Measurements from ENCODE around the gene MED12L.

MED12L gene

DNA sequence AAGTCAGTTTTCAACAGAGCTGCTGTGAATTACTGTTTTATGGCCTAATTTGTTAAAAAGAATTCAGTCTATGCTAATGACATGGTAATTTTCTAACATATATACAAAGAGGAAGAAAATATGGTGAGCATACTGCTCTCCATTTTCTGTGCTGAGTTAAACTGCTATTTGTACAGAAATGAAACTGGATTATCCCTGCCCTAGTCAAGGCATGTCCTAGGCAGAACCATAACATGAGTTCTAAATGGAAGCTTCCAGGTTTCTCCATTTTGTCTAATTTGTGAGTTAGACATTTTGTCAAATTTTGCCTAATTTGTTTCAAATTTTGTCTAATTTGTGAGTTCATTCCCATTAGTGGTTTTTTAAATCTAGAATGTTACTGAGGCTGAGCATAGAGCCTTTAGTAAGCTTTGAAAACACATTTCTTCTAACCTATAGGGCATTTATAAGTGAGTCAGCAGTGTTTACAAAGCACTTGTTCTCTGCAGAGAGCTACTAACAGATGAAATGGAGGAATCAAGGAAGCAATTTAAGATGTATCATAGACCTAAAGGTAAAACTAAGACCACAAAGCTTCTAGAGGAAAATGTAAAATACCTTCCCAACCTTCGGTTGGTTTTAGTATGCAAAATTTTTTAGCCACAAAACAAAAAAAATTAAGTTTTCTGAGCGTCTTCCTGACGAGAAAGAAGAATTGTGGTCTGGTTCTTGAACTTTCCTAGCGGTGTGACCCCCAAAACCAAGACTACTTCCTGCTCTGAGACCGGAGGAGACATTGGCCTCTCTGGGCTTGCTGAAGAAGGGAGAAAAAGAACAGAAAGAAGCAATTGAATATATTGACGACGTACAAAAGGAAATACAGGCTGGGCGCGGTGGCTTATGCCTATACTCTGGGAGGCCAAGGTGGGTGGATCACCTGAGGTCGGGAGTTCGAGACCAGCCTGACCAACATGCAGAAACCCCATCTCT lies 183.1 kb downstream of the MED12L start:
- in situ Hi-C loops (cut with MboI; ENCODE audit: low pct_unique_long_range_greater_than_20kb, low sequenced_read_pairs) = no loop called here
- DNase-seq = peak; percentile 35

GRCh38 chr3:151269631-151270030 lies 184.2 kb downstream of the MED12L start:
- no peak for DNase-seq
- in situ Hi-C loops (cut with MboI; ENCODE audit: low pct_unique_long_range_greater_than_20kb, low sequenced_read_pairs) = no loop called here

DNA sequence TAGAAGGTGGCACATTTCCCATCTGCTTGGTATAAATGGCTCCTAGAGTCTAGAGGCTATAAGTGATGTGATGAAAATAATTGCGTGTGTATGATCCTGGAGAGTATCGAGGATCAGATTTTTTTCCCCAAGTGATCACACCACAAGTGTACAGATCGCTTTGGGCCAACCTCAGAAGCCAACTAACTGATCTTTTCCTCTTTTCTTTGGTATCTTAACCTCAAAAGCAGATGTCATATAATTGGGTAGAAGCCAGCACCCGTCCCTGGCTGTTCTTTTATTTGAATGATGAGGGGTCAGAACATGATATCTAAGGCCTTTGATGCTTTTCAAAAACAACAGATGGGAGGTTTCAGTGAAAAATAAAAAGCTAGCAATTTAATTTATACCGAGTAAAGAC lies 189.6 kb downstream of the MED12L start:
- DNase-seq = peak; percentile 54

DNA sequence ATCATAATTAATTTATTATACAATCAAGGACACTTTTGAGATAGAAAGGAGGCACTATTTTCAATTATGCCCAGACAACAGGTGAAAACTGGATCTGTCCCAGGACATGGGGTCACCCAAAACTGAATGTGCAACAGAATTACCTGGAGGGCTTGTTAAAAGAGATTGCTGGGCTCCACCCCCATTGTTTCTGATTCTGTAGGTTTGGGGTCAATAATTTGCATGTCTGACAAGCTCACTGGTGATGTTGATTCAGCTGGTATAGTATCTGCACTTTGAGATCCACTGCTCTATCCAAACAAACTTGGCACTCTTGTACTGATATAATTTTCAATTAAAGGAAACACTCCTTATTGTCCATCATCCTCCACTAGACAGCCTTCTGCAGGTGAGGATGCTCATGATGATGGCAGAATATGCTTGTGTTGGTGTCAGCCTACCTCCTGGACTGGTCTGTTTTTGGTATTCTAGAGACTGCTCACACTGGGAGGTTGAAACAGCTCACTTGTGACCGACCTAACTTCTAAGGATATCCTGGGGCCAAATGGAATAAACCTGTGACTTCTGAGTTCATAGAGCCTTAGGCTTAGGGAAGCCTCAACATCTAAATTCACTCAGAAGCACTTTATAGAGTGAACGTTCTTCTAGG lies 190.7 kb downstream of the MED12L start:
- DNase-seq = no peak
- in situ Hi-C loops (cut with MboI; ENCODE audit: low pct_unique_long_range_greater_than_20kb, low sequenced_read_pairs) = no loop called here

More for the DNA sequence above, 189.6 kb downstream of the MED12L start:
- in situ Hi-C loops (cut with MboI; ENCODE audit: low pct_unique_long_range_greater_than_20kb, low sequenced_read_pairs) = no loop called here

DNA sequence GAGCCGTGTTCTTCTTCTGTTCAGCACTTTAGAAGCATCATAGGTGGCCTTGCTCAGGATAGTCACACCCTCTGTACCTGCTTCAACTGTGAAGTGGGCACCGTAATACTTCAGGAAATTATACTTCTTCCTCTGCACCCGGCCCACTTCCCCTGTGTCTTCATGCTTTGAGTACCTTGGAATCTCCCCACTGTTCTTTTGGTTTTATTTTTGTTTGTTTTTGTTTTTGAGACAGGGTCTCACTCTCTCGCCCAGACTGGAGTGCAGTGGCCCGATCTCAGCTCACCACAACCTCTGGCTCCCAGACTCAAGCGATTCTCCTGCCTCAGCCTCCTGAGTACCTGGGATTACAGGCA lies 191.2 kb downstream of the MED12L start:
- DNase-seq = no peak
- in situ Hi-C loops (cut with MboI; ENCODE audit: low pct_unique_long_range_greater_than_20kb, low sequenced_read_pairs) = no loop called here

- peak; percentile 93 for DNase-seq
- in situ Hi-C loops (cut with MboI; ENCODE audit: low pct_unique_long_range_greater_than_20kb, low sequenced_read_pairs) = no loop called here
Observed at GRCh38 chr3:151278230-151278629, 192.8 kb downstream of the MED12L start, which contains the start of gene P2RY14. P2RY14 (minus strand) TSS chr3:151278542; CDS start chr3:151214316, 64,226 bp downstream.

DNA sequence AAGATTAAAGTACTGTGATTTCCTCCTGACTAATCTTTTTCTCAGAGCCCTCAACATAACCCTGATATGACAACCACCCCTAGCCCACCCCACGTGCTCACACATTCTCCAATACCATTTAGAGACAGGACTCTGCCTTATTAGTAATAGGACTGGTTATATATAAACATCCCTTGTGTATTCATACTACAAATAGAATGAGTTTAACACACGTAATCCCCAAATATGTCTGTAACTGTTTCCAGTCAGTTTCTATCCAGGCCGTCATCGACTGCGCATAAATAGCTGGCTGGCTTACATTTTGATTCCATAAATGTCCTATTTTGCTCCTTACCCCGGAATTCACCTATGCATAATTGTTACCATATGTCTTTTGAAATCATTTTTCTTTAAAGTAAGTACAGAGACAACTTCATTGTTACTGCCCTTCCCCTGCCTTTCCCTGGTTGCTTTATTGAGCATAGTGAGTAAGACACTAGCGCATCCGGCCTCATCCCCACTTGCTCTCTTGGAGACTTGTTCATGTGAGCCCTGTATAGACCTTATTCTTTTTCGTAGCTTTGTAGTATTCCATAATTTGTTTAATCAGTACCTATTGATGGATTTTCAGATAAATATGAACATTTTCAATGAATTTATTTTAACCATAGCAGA lies 196.3 kb downstream of the MED12L start:
- in situ Hi-C loops (cut with MboI; ENCODE audit: low pct_unique_long_range_greater_than_20kb, low sequenced_read_pairs) = loop anchor here (10.0 kb wide), 1 partner anchor 117 kb away; no protein-coding TSS in a partner anchor
- DNase-seq = no peak

- DNase-seq = peak; percentile 65
- in situ Hi-C loops (cut with MboI; ENCODE audit: low pct_unique_long_range_greater_than_20kb, low sequenced_read_pairs) = loop anchor here (10.0 kb wide), 1 partner anchor 118 kb away; no protein-coding TSS in a partner anchor
Observed at GRCh38 chr3:151282921-151283320, 197.5 kb downstream of the MED12L start.

DNA sequence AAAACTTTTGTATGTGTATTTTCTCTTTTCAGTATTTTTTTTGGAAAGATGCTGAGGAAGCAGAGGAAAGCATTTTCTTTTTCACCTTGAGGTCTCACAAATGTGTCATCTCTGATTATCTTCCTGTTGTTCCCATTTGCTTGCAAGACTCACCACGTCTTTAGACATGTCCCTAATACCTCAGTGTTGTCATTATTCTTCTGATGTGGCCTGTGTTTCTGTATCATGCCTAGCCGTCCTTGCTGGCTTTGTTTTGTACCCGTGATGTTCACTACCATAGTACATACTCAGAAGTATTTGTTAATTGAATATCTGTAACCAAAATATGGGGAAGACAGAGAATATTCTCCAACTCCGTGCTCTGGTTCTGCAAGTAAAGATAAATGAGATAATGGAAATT lies 197.9 kb downstream of the MED12L start:
- in situ Hi-C loops (cut with MboI; ENCODE audit: low pct_unique_long_range_greater_than_20kb, low sequenced_read_pairs) = loop anchor here (10.0 kb wide), 1 partner anchor 119 kb away; no protein-coding TSS in a partner anchor
- no peak for DNase-seq

DNA sequence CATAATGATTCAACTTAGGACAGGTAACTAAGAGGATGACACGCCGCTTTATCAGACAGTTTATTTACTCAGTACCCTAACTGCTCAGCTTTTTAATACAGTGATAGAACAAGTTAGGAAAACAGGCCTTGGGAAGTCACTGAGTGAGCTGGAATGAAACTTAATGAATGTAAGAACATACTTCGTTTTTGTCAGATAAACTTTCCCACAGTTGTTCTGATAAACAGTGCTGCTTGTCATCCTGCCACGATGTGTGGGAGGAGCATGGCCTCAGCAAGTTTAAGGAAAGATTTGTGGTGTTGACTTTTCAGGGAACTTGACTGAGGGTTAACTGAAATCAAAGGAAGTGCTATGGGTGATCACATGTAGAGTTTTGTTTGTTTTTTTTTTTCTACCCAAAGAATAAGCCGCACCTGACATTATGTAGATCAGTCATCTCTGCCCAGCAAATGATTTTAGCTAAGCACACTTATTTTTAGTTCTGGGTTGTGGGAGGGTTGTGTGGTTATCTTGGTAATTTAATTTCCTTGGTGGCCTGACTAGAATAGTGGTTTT lies 198.5 kb downstream of the MED12L start:
- in situ Hi-C loops (cut with MboI; ENCODE audit: low pct_unique_long_range_greater_than_20kb, low sequenced_read_pairs) = loop anchor here (10.0 kb wide), 1 partner anchor 119 kb away; no protein-coding TSS in a partner anchor
- peak; percentile 39 for DNase-seq

DNA sequence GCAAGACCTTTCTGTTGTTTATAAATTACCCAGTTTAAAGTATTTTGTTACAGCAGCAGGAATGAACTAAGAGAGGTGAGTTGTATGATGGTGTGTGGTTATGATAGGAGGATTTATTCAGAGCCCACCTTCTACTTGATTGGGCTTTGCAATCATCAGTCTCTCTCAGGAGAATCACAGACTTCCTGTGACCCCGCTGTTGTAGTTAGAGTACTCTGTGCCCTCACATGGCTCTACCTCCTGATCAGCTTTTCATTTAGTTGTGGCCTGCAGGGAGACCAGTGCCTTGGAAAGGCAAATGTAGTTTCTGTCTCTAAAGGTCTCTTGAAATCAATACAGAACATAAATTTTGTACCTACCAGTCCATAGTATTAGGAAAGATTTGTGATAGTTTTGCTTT lies 200.5 kb downstream of the MED12L start:
- DNase-seq = no peak

GRCh38 chr3:151289445-151289844 lies 204.0 kb downstream of the MED12L start:
- no peak for DNase-seq
- in situ Hi-C loops (cut with MboI; ENCODE audit: low pct_unique_long_range_greater_than_20kb, low sequenced_read_pairs) = loop anchor here (10.0 kb wide), 1 partner anchor 125 kb away; no protein-coding TSS in a partner anchor

More for the DNA sequence above, 200.5 kb downstream of the MED12L start:
- in situ Hi-C loops (cut with MboI; ENCODE audit: low pct_unique_long_range_greater_than_20kb, low sequenced_read_pairs) = loop anchor here (10.0 kb wide), 1 partner anchor 121 kb away; no protein-coding TSS in a partner anchor

DNA sequence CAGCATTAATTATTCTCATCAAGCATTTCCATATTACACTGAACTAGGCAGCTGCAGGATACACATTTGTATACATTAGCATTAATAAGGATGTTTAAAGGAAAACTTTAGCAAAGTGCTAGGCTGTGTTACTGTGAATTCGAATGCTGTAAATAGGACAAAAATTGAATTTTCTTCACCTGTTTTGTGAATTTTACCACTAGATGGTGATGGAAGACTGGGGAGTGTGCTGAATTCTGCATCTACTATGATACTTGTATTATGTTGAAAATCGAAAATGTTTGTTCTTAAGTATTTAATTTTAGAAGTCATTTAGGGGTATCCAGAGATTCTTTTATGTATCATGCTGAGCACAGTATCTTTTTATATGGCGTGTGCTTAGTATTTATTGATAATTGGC lies 205.2 kb downstream of the MED12L start:
- DNase-seq = peak; percentile 48
- in situ Hi-C loops (cut with MboI; ENCODE audit: low pct_unique_long_range_greater_than_20kb, low sequenced_read_pairs) = no loop called here

DNA sequence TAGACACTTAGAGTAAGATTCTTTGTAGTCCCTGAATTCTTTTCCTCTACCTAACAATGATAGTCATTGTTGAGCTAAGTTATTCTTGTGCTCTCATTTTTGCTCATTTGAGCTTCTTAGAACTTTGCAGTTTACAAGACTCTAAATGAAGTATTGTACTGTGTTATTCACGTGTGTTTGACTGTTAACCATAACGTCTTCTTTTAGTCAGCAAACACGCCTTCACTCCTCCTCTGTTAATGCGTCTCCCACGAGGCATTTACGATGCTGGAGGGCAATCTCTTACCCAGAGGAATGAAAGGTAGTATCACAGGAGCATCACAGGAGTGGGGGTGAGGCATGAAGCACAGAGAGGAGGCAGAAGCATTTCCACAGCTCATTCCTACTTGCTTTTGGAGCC lies 207.7 kb downstream of the MED12L start:
- in situ Hi-C loops (cut with MboI; ENCODE audit: low pct_unique_long_range_greater_than_20kb, low sequenced_read_pairs) = no loop called here
- DNase-seq = no peak

DNA sequence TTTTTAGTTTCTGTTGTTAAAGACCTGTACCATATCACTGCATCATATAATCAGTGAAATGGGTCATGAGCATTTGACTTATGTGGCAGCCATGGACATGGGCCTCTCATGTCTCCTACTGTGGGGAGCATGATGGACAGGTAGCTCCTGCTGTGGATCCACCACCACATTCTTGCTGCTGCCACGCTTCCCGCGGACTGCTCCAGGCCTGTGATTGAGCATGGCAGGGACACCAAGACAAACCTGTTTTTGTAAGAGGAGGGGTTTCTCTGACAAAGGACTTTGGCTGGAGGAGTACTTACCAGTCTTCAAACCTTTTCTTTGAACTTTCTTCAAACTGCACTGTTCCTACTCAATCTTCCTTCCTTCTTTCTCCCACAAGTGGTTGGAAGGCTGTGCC lies 210.8 kb downstream of the MED12L start:
- in situ Hi-C loops (cut with MboI; ENCODE audit: low pct_unique_long_range_greater_than_20kb, low sequenced_read_pairs) = no loop called here
- DNase-seq = no peak

DNA sequence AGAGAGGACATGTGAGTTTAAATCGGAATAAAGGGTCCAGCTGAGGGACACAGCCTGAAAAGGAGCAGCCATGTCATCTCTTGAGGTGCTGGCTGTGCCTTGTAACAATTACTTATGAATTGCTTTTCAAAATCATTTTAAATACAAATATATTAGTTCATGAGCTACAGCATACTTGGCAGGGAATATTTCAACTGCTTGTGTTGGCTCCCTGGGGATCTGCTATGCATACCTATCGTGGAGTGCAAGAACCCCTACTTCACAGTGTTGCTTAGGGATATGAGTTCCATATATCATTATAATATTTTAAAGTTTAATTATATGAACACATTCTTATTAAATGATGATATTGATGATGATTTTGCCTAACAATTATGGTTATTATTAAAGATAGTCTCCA lies 212.0 kb downstream of the MED12L start:
- in situ Hi-C loops (cut with MboI; ENCODE audit: low pct_unique_long_range_greater_than_20kb, low sequenced_read_pairs) = no loop called here
- no peak for DNase-seq

DNA sequence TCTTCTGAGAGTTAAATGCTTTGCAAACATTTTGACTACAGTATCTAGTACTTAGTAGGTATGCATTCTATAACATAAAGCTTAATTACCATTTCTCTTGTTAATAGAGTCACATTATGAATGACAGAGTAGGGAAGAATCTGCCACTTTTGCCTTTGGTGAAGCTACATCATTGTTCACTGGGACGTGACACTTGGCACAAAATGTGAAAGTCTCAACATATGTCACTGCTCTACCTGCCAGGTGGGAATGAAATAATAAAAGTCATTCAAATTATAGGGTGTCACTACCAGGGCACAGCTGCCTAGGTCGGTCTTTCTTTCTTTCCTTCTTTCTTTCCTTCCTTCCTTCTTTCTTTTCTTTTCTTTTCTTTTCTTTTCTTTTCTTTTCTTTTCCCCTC lies 213.5 kb downstream of the MED12L start:
- DNase-seq = no peak
- in situ Hi-C loops (cut with MboI; ENCODE audit: low pct_unique_long_range_greater_than_20kb, low sequenced_read_pairs) = no loop called here

GRCh38 chr3:151300539-151300938 lies 215.1 kb downstream of the MED12L start:
- no peak for DNase-seq
- in situ Hi-C loops (cut with MboI; ENCODE audit: low pct_unique_long_range_greater_than_20kb, low sequenced_read_pairs) = no loop called here

DNA sequence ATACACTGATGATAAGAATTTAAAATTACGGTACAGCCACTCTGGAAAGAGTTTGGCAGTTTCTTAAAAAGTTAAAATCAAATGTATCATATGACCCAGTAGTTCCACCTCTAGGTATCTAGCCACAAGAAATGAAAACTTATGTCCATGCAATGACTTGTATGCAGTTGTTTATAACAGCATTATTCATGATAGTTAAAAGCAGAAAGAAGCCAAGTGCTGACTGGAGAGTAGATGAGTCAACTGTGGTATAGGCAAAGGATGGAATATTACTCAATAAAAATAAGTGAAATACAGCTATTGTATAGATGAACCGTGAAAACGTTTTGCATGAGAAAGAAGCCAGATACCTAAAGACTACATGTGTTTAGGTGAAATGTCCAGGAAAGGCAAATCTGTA lies 216.3 kb downstream of the MED12L start:
- in situ Hi-C loops (cut with MboI; ENCODE audit: low pct_unique_long_range_greater_than_20kb, low sequenced_read_pairs) = no loop called here

More for the DNA sequence above, 216.3 kb downstream of the MED12L start:
- DNase-seq = no peak
